Small intestine (tissue), 7 donors: Measurements from ENCODE around the gene TMEM175. TPM values are rescaled to one million over a fixed set of nuclear protein-coding genes. Genes with fewer than 3 reads are reported as not detected.
"Not testable (repeated sequence)": the region's sequence is repeated elsewhere in the genome, so short reads cannot be mapped to it uniquely, and the experiment has no call there.

ENCODE experiments used
- DNase-seq, 2 donors: peaks; one replicate each; pipeline versions ENCODE4 v3.0.0 to v3.0.0-alpha.2; 2013
- FAIRE-seq: peaks from 2 replicates; lab custom pipeline; 2012; peaks lifted over from hg19 to GRCh38; lab: Jason Lieb, UNC
- H3K27ac ChIP-seq, 3 donors: one replicate each; pipeline ENCODE4 v1.5.1; 2013; ENCODE audit warnings: low read length in 2 of 3, mild to moderate bottlenecking in 2 of 3, control low read depth in 1 of 3, inconsistent platforms in 1 of 3, low read depth in 1 of 3, moderate library complexity in 1 of 3
- H3K27me3 ChIP-seq, 3 donors: one replicate each; pipeline ENCODE4 v1.6.1; 2013; ENCODE audit warnings: low read length in 3 of 3, inconsistent platforms in 1 of 3; ENCODE audit not compliant: control insufficient read depth in 3 of 3, insufficient read depth in 3 of 3
- H3K36me3 ChIP-seq, 3 donors: one replicate each; pipeline ENCODE4 v1.6.1; 2013; ENCODE audit warnings: low read length in 3 of 3, inconsistent platforms in 1 of 3, low read depth in 1 of 3, mild to moderate bottlenecking in 1 of 3, moderate library complexity in 1 of 3; ENCODE audit not compliant: control insufficient read depth in 3 of 3, insufficient read depth in 2 of 3
- H3K4me1 ChIP-seq, 3 donors: one replicate each; pipeline ENCODE4 v1.6.1; 2013; ENCODE audit warnings: low read length in 2 of 3, inconsistent platforms in 1 of 3, low read depth in 1 of 3, mild to moderate bottlenecking in 1 of 3, moderate library complexity in 1 of 3; ENCODE audit not compliant: control insufficient read depth in 3 of 3, insufficient read depth in 2 of 3
- H3K4me3 ChIP-seq, 3 donors: one replicate each; pipeline ENCODE4 v1.5.1; 2013; ENCODE audit warnings: low read length in 3 of 3, control low read depth in 1 of 3, inconsistent platforms in 1 of 3, low read depth in 1 of 3, mild to moderate bottlenecking in 1 of 3, moderate library complexity in 1 of 3
- H3K9me3 ChIP-seq, 2 donors: one replicate each; pipeline ENCODE4 v1.6.1; 2013; ENCODE audit warnings: low read depth in 1 of 2, low read length in 1 of 2; ENCODE audit not compliant: control insufficient read depth in 2 of 2, insufficient read depth in 1 of 2
- WGBS, 3 donors: extraction: QIAGEN DNeasy Blood & Tissue Kit; methylation state at CpG; one replicate each; pipeline ENCODE4 v1.1.7; 2013; 5-methylcytosine and 5-hydroxymethylcytosine counted together
- polyA plus RNA-seq, 4 donors: library from polyadenylated mRNA; stranded (reverse) in 3 of 4; unstranded in 1 of 4; fragments of 200-250 nt in 3 of 4; fragments of 120-200 nt in 1 of 4; gene quantifications; one replicate each; pipeline versions ENCODE4 v1.2.1 to v1.2.3, GENCODE V29; 2013
- donor health status: healthy with polysubstance abuse.
- donor health status: control.
- donor health status: control.
- donor health status: Bipolar disorder and iron deficiency.
- donor health status: healthy.

The TMEM175 gene
- polyA plus RNA-seq, 4 donors, result 23.1 to 29.5 (median 24.3) TPM

GRCh38 chr4:939508-939907 lies 7.2 kb downstream of the TMEM175 start:
- FAIRE-seq, result not testable (repeated sequence)

GRCh38 chr4:945274-946102 lies 13.2 kb downstream of the TMEM175 start:
- 51 to 69% (median 59%) methylated on average over 28 of the region's 28 CpGs for WGBS, 3 donors
- Histone ChIP-seq H3K4me3 (no peak overlapping the region), H3K36me3 (no peaks in the 10 kb centered on the region), H3K27me3 (peaks cover 0 to 14% (median 0%) of the 10 kb centered on the region in 3 donors), H3K4me1 (peaks cover 0 to 5% (median 0%) of the 10 kb centered on the region in 3 donors), H3K9me3 (no peaks in the 10 kb centered on the region), H3K27ac (no peak overlapping the region)
- DNase-seq (peak in 1 of 2 donors; percentile 41), FAIRE-seq (no peak)

More at GRCh38 chr4:939508-939907, 7.2 kb downstream of the TMEM175 start:
- not testable (repeated sequence) for DNase-seq, H3K9me3 ChIP-seq, H3K36me3 ChIP-seq, H3K27me3 ChIP-seq, H3K4me3 ChIP-seq, H3K27ac ChIP-seq, H3K4me1 ChIP-seq
- WGBS, 3 donors, result 79 to 90% (median 90%) methylated on average over 4 of the region's 4 CpGs

GRCh38 chr4:946103-946450 lies 13.8 kb downstream of the TMEM175 start:
- 65 to 78% (median 74%) methylated on average over 9 of the region's 9 CpGs for WGBS, 3 donors
- FAIRE-seq (no peak), DNase-seq (no peak)

GRCh38 chr4:946517-947471 lies 14.5 kb downstream of the TMEM175 start:
- H3K27ac ChIP-seq, result no peak overlapping the region
- no peak for DNase-seq
- peaks cover 0 to 5% (median 0%) of the 10 kb centered on the region in 3 donors for H3K4me1 ChIP-seq
- peaks cover 0 to 14% (median 0%) of the 10 kb centered on the region in 3 donors for H3K27me3 ChIP-seq
- no peak for FAIRE-seq
- no peak overlapping the region for H3K4me3 ChIP-seq
- 70 to 78% (median 71%) methylated on average over 62 of the region's 62 CpGs for WGBS, 3 donors
- no peaks in the 10 kb centered on the region for H3K9me3 ChIP-seq
- H3K36me3 ChIP-seq, result peaks cover 0 to 4% (median 0%) of the 10 kb centered on the region in 3 donors

More at GRCh38 chr4:946103-946450, 13.8 kb downstream of the TMEM175 start:
- no peak overlapping the region for H3K4me3 ChIP-seq
- no peaks in the 10 kb centered on the region for H3K36me3 ChIP-seq
- peaks cover 0 to 14% (median 0%) of the 10 kb centered on the region in 3 donors for H3K27me3 ChIP-seq
- no peaks in the 10 kb centered on the region for H3K9me3 ChIP-seq
- H3K27ac ChIP-seq, result no peak overlapping the region
- H3K4me1 ChIP-seq, result peaks cover 0 to 5% (median 0%) of the 10 kb centered on the region in 3 donors

- H3K27ac ChIP-seq, result no peak overlapping the region
- no peak for FAIRE-seq
- H3K27me3 ChIP-seq, result peaks cover 0 to 14% (median 0%) of the 10 kb centered on the region in 3 donors
- peaks cover 0 to 6% (median 0%) of the 10 kb centered on the region in 3 donors for H3K36me3 ChIP-seq
- no peak overlapping the region for H3K4me3 ChIP-seq
- 91 to 94% (median 92%) methylated on average over 11 to 19 of the region's 19 CpGs for WGBS, 3 donors
- no peaks in the 10 kb centered on the region for H3K9me3 ChIP-seq
- peaks cover 0 to 5% (median 0%) of the 10 kb centered on the region in 3 donors for H3K4me1 ChIP-seq
- no peak for DNase-seq
Measured at GRCh38 chr4:947491-947971, 15.3 kb downstream of the TMEM175 start.

GRCh38 chr4:948101-948935 lies 16.1 kb downstream of the TMEM175 start:
- DNase-seq (peak in 1 of 2 donors; percentile 29), FAIRE-seq (no peak)
- 78 to 81% (median 78%) methylated on average over 33 of the region's 33 CpGs for WGBS, 3 donors

GRCh38 chr4:948936-949300 lies 16.7 kb downstream of the TMEM175 start:
- no peak overlapping the region for H3K4me3 ChIP-seq
- H3K27ac ChIP-seq, result no peak overlapping the region
- FAIRE-seq (no peak), DNase-seq (no peak)
- WGBS, 3 donors, result 89 to 93% (median 90%) methylated on average over 13 of the region's 13 CpGs
- peaks cover 0 to 14% (median 0%) of the 10 kb centered on the region in 3 donors for H3K27me3 ChIP-seq
- H3K4me1 ChIP-seq, result peaks cover 0 to 5% (median 0%) of the 10 kb centered on the region in 3 donors
- peaks cover 0 to 18% (median 0%) of the 10 kb centered on the region in 3 donors for H3K36me3 ChIP-seq
- H3K9me3 ChIP-seq, result no peaks in the 10 kb centered on the region

More at GRCh38 chr4:948101-948935, 16.1 kb downstream of the TMEM175 start:
- Histone ChIP-seq H3K9me3 (no peaks in the 10 kb centered on the region), H3K4me1 (peaks cover 0 to 5% (median 0%) of the 10 kb centered on the region in 3 donors), H3K36me3 (peaks cover 0 to 14% (median 0%) of the 10 kb centered on the region in 3 donors), H3K27me3 (peaks cover 0 to 14% (median 0%) of the 10 kb centered on the region in 3 donors), H3K27ac (no peak overlapping the region), H3K4me3 (no peak overlapping the region)
